Measurements from ENCODE around the gene DIDO1.
A peak's percentile ranks its signal among the peaks of the same experiment; 100 is the strongest.

DIDO1 gene

GRCh38 chr20:62846166-62846890 lies 80.0 kb downstream of the DIDO1 start:
- no peak for DNase-seq

- DNase-seq = no peak
Measured at GRCh38 chr20:62845416-62846160, 80.7 kb downstream of the DIDO1 start.

GRCh38 chr20:62844182-62844581 lies 82.1 kb downstream of the DIDO1 start:
- no peak for DNase-seq

- no peak for DNase-seq
Measured at GRCh38 chr20:62843656-62844055, 82.6 kb downstream of the DIDO1 start.

GRCh38 chr20:62841705-62842212 lies 84.5 kb downstream of the DIDO1 start:
- no peak for DNase-seq

- DNase-seq = no peak
Measured at GRCh38 chr20:62840244-62841197, 85.8 kb downstream of the DIDO1 start.

- no peak for DNase-seq
Measured at GRCh38 chr20:62839816-62840215, 86.5 kb downstream of the DIDO1 start.

GRCh38 chr20:62839261-62839660 lies 87.0 kb downstream of the DIDO1 start:
- no peak for DNase-seq

GRCh38 chr20:62838128-62838891 lies 88.0 kb downstream of the DIDO1 start:
- DNase-seq = peak; percentile 70

GRCh38 chr20:62837790-62838127 lies 88.5 kb downstream of the DIDO1 start:
- no peak for DNase-seq

- DNase-seq = no peak
Measured at GRCh38 chr20:62836967-62837490, 89.3 kb downstream of the DIDO1 start.

GRCh38 chr20:62835931-62836861 lies 90.1 kb downstream of the DIDO1 start:
- no peak for DNase-seq

- no peak for DNase-seq
Measured at GRCh38 chr20:62834967-62835730, 91.2 kb downstream of the DIDO1 start.

GRCh38 chr20:62832951-62833391 lies 93.3 kb downstream of the DIDO1 start:
- DNase-seq = no peak

GRCh38 chr20:62832212-62832922 lies 93.9 kb downstream of the DIDO1 start:
- peak; percentile 95 for DNase-seq

- no peak for DNase-seq
Measured at GRCh38 chr20:62831854-62832211, 94.5 kb downstream of the DIDO1 start.

GRCh38 chr20:62831361-62831788 lies 94.9 kb downstream of the DIDO1 start:
- DNase-seq = no peak

- no peak for DNase-seq
Measured at GRCh38 chr20:62830821-62831220, 95.5 kb downstream of the DIDO1 start.

GRCh38 chr20:62830251-62830650 lies 96.1 kb downstream of the DIDO1 start:
- DNase-seq = no peak
